Astrocyte (in vitro differentiated cells and primary cell): Measurements from ENCODE around the gene ST6GALNAC1. TPM values are rescaled to one million over a fixed set of nuclear protein-coding genes. Genes with fewer than 3 reads are reported as not detected.

Experiments
- DNase-seq: peaks from one replicate; pipeline ENCODE4 v3.0.0-alpha.2; 2010; ENCODE audit warnings: low read depth
- FAIRE-seq: peaks from 2 replicates; lab custom pipeline; 2011; peaks lifted over from hg19 to GRCh38; lab: Jason Lieb, UNC
- H2AFZ ChIP-seq: 2 replicates; pipeline ENCODE4 v1.6.0; 2012; ENCODE audit warnings: low read depth, low read length, inconsistent platforms
- H3K27ac ChIP-seq: 2 replicates; pipeline ENCODE4 v1.5.1; 2011; ENCODE audit warnings: low read depth, low read length, inconsistent platforms
- H3K27me3 ChIP-seq: 2 replicates; pipeline ENCODE4 v1.6.0; 2011; ENCODE audit warnings: low read length, inconsistent platforms; ENCODE audit not compliant: insufficient read depth
- H3K36me3 ChIP-seq: 2 replicates; pipeline ENCODE4 v1.5.1; 2011; ENCODE audit warnings: low read length, inconsistent platforms; ENCODE audit not compliant: insufficient read depth
- H3K4me1 ChIP-seq: 2 replicates; pipeline ENCODE4 v1.5.1; 2011; ENCODE audit warnings: low read length, inconsistent platforms; ENCODE audit not compliant: insufficient read depth
- H3K4me2 ChIP-seq: 2 replicates; pipeline ENCODE4 v1.6.0; 2012; ENCODE audit warnings: low read length, inconsistent platforms
- H3K4me3 ChIP-seq: 2 replicates; pipeline ENCODE4 v1.5.1; 2011; ENCODE audit warnings: low read depth, mild to moderate bottlenecking, low read length, inconsistent platforms; ENCODE audit not compliant: insufficient read depth
- H3K79me2 ChIP-seq: 2 replicates; pipeline ENCODE4 v1.6.0; 2012; ENCODE audit warnings: mild to moderate bottlenecking, low read length, inconsistent platforms; ENCODE audit not compliant: insufficient read depth
- H3K9ac ChIP-seq: 2 replicates; pipeline ENCODE4 v1.6.0; 2012; ENCODE audit warnings: mild to moderate bottlenecking, low read length, inconsistent platforms
- H3K9me3 ChIP-seq: 2 replicates; pipeline ENCODE4 v1.5.1; 2012; ENCODE audit warnings: low read depth, mild to moderate bottlenecking, low read length, inconsistent platforms; ENCODE audit not compliant: insufficient read depth
- H4K20me1 ChIP-seq: 2 replicates; pipeline ENCODE4 v1.6.0; 2012; ENCODE audit warnings: low read length, inconsistent platforms; ENCODE audit not compliant: insufficient read depth
- H3K27ac Mint-ChIP-seq: one replicate; pipeline ENCODE4 v1.8.0; 2021; ENCODE audit warnings: mild to moderate bottlenecking, mixed read lengths; ENCODE audit not compliant: unreplicated experiment
- H3K27me3 Mint-ChIP-seq: one replicate; pipeline ENCODE4 v1.8.0; 2021; ENCODE audit warnings: low read depth, mixed read lengths; ENCODE audit not compliant: unreplicated experiment
- H3K36me3 Mint-ChIP-seq: one replicate; pipeline ENCODE4 v1.8.0; 2021; ENCODE audit warnings: low read depth, mixed read lengths; ENCODE audit not compliant: unreplicated experiment
- H3K4me1 Mint-ChIP-seq: one replicate; pipeline ENCODE4 v1.8.0; 2021; ENCODE audit warnings: low read depth, mixed read lengths; ENCODE audit not compliant: unreplicated experiment
- H3K4me3 Mint-ChIP-seq: one replicate; pipeline ENCODE4 v1.8.0; 2021; ENCODE audit warnings: mild to moderate bottlenecking, moderate library complexity, mixed read lengths; ENCODE audit not compliant: unreplicated experiment
- H3K9me3 Mint-ChIP-seq: one replicate; pipeline ENCODE4 v1.8.0; 2021; ENCODE audit warnings: mild to moderate bottlenecking, mixed read lengths; ENCODE audit not compliant: unreplicated experiment
- CTCF ChIP-seq: IDR thresholded peaks from 2 replicates; pipeline ENCODE4 v1.5.1; 2011; ENCODE audit warnings: low read depth, mild to moderate bottlenecking, inconsistent platforms, low read length, moderate library complexity; ENCODE audit not compliant: insufficient read depth
- EZH2 ChIP-seq: IDR thresholded peaks from 2 replicates; pipeline ENCODE4 v1.6.1; 2012; ENCODE audit warnings: mild to moderate bottlenecking, low read length, inconsistent platforms; ENCODE audit not compliant: insufficient read depth
- total RNA-seq: library from RNA; stranded (reverse); gene quantifications from 2 replicates; pipeline ENCODE4 v1.2.1, GENCODE V29; 2021

The ST6GALNAC1 gene
- total RNA-seq, 1 donor from 2014 or later = not detected

- H4K20me1 ChIP-seq = no peaks in the 10 kb centered on the region
- no peak for FAIRE-seq
Measured at GRCh38 chr17:76671912-76672262, 28.3 kb upstream of the ST6GALNAC1 start.

GRCh38 chr17:76671123-76671911 is 27.8 kb upstream of the ST6GALNAC1 start:
- peak overlapping the region; percentile 67 for H3K27ac Mint-ChIP-seq

More at GRCh38 chr17:76671912-76672262, 28.3 kb upstream of the ST6GALNAC1 start:
- Histone ChIP-seq H3K9me3 (no peaks in the 10 kb centered on the region), H3K4me1 (peaks cover 14% of the 10 kb centered on the region), H3K9ac (peak overlapping the region; percentile 83), H2AFZ (peak overlapping the region; percentile 54), H3K27ac (peak overlapping the region; percentile 51), H3K79me2 (no peaks in the 10 kb centered on the region), H3K36me3 (no peaks in the 10 kb centered on the region), H3K27me3 (no peaks in the 10 kb centered on the region), H3K4me2 (peak overlapping the region; percentile 89), H3K4me3 (peak overlapping the region; percentile 81)
- no peaks in the 10 kb centered on the region for H3K27me3 Mint-ChIP-seq
- TF ChIP-seq EZH2 = no peak
- TF ChIP-seq CTCF = no peak
- peak overlapping the region; percentile 91 for H3K4me3 Mint-ChIP-seq
- peaks cover 8% of the 10 kb centered on the region for H3K36me3 Mint-ChIP-seq
- H3K27ac Mint-ChIP-seq = peak overlapping the region; percentile 67
- H3K9me3 Mint-ChIP-seq = no peaks in the 10 kb centered on the region
- no peak for DNase-seq
- H3K4me1 Mint-ChIP-seq = peaks cover 13% of the 10 kb centered on the region

More at GRCh38 chr17:76671123-76671911, 27.8 kb upstream of the ST6GALNAC1 start:
- H3K4me3 ChIP-seq = peak overlapping the region; percentile 81
- no peaks in the 10 kb centered on the region for H3K27me3 ChIP-seq
- H3K4me1 Mint-ChIP-seq = peaks cover 13% of the 10 kb centered on the region
- TF ChIP-seq CTCF (no peak), EZH2 (no peak)
- H3K27ac ChIP-seq = peak overlapping the region; percentile 49
- peak; percentile 100 for DNase-seq
- H3K36me3 Mint-ChIP-seq = peaks cover 8% of the 10 kb centered on the region
- no peaks in the 10 kb centered on the region for H3K27me3 Mint-ChIP-seq
- H4K20me1 ChIP-seq = no peaks in the 10 kb centered on the region
- H3K4me3 Mint-ChIP-seq = peak overlapping the region; percentile 91
- peak overlapping the region; percentile 83 for H3K9ac ChIP-seq
- peaks cover 14% of the 10 kb centered on the region for H3K4me1 ChIP-seq
- peak overlapping the region; percentile 89 for H3K4me2 ChIP-seq
- H3K79me2 ChIP-seq = no peaks in the 10 kb centered on the region
- peak; percentile 77 for FAIRE-seq
- peak overlapping the region; percentile 90 for H2AFZ ChIP-seq
- no peaks in the 10 kb centered on the region for H3K36me3 ChIP-seq
- no peaks in the 10 kb centered on the region for H3K9me3 ChIP-seq
- no peaks in the 10 kb centered on the region for H3K9me3 Mint-ChIP-seq
